Stomach (tissue), 4 donors: ENCODE measurements around the gene PPP5C.

Source experiments
- CTCF ChIP-seq, 7 experiments: fragments of 450-650 bp in 4 of 7; fragments of 200-600 bp in 3 of 7; sonication (generic) in 3 of 7; IDR thresholded peaks; one replicate each; pipeline ENCODE4 v1.5.1; 2016 to 2019; ENCODE audit warnings: antibody characterized with exemption in 7 of 7, control low read depth in 2 of 7, mild to moderate bottlenecking in 1 of 7
- EP300 ChIP-seq: sonication (generic); formaldehyde crosslinking; IDR thresholded peaks from one replicate; pipeline ENCODE4 v1.6.1; 2017; ENCODE audit warnings: antibody characterized with exemption
- POLR2A ChIP-seq, 4 donors: fragments of 450-650 bp; IDR thresholded peaks; one replicate each; pipeline ENCODE4 v1.6.1; 2016; ENCODE audit warnings: antibody characterized with exemption in 4 of 4, control low read depth in 2 of 4, mild to moderate bottlenecking in 1 of 4, moderate library complexity in 1 of 4
- POLR2AphosphoS5 ChIP-seq, 3 donors: sonication (generic); formaldehyde crosslinking; IDR thresholded peaks; one replicate each; pipeline ENCODE4 v1.6.1; 2016; ENCODE audit warnings: antibody characterized with exemption in 3 of 3

- TF ChIP-seq CTCF (IDR thresholded peaks at IDR 0.05) (no peak), POLR2AphosphoS5 (IDR thresholded peaks at IDR 0.05) (peak in 1 of 3 donors; percentile 43), EP300 (no peak), POLR2A (IDR thresholded peaks at IDR 0.05) (no peak)
Measured at GRCh38 chr19:46413262-46414031, 66.6 kb downstream of the PPP5C start, which contains the start of gene CCDC8.
